CD4-positive, alpha-beta T cell (primary cell): ENCODE measurements around the gene DLST. TPM values are rescaled to one million over a fixed set of nuclear protein-coding genes. Genes with fewer than 3 reads are reported as not detected.

Source experiments
- ATAC-seq: fragments of 200-7000 bp; cut with Tn5 transposase; one replicate; pipeline ENCODE4 v1.10.0; 2022; ENCODE audit warnings: mild to moderate bottlenecking; ENCODE audit not compliant: poor library complexity
- CTCF ChIA-PET: fragments of 350-600 bp; sonication (Branson Sonifier 250); formaldehyde crosslinking; loops from one replicate; lab custom pipeline; 2021; ENCODE audit warnings: antibody characterized with exemption, inconsistent platforms; lab: Charles Lee
- POLR2A ChIA-PET: fragments of 350-600 bp; sonication (Branson Sonifier 250); formaldehyde crosslinking; loops from one replicate; lab custom pipeline; 2021; ENCODE audit warnings: antibody characterized with exemption, inconsistent platforms; lab: Charles Lee
- DNase-seq, 14 experiments: peaks; one replicate each; pipeline ENCODE4 v3.0.0-alpha.2; 2013 to 2020; ENCODE audit warnings: mixed read lengths in 2 of 14
- H3K27ac ChIP-seq, 2 donors: one replicate each; pipeline versions ENCODE4 v1.5.1 to v1.7.0; 2013; ENCODE audit warnings: low read length in 2 of 2, low read depth in 1 of 2, mild to moderate bottlenecking in 1 of 2
- H3K27me3 ChIP-seq, 2 experiments: 1 replicate in 1 of 2; 2 replicates in 1 of 2; pipeline versions ENCODE4 v1.6.1 to v1.7.0; 2013; ENCODE audit warnings: low read length in 2 of 2, control low read depth in 1 of 2, mild to moderate bottlenecking in 1 of 2, moderate library complexity in 1 of 2; ENCODE audit not compliant: insufficient read depth in 2 of 2, control insufficient read depth in 1 of 2
- H3K36me3 ChIP-seq: one replicate; pipeline ENCODE4 v1.6.1; 2013; ENCODE audit warnings: low read length, control low read depth; ENCODE audit not compliant: insufficient read depth
- H3K4me1 ChIP-seq: one replicate; pipeline ENCODE4 v1.6.1; 2013; ENCODE audit warnings: low read length, control low read depth; ENCODE audit not compliant: insufficient read depth
- H3K4me3 ChIP-seq: one replicate; pipeline ENCODE4 v1.5.1; 2013; ENCODE audit warnings: mild to moderate bottlenecking, low read length, moderate library complexity
- H3K9me3 ChIP-seq, 2 experiments: 1 replicate in 1 of 2; 2 replicates in 1 of 2; pipeline versions ENCODE4 v1.6.1 to v1.7.0; 2013; ENCODE audit warnings: low read length in 2 of 2, mild to moderate bottlenecking in 2 of 2, control low read depth in 1 of 2, moderate library complexity in 1 of 2; ENCODE audit not compliant: control insufficient read depth in 1 of 2, insufficient read depth in 1 of 2
- H3K27ac Mint-ChIP-seq: one replicate; pipeline ENCODE4 v1.8.0; 2020; ENCODE audit warnings: mixed read lengths
- H3K27me3 Mint-ChIP-seq: one replicate; pipeline ENCODE4 v1.8.0; 2021; ENCODE audit warnings: mixed read lengths
- H3K36me3 Mint-ChIP-seq: one replicate; pipeline ENCODE4 v1.8.0; 2021; ENCODE audit warnings: low read depth, mixed read lengths
- H3K4me1 Mint-ChIP-seq: one replicate; pipeline ENCODE4 v1.8.0; 2021; ENCODE audit warnings: low read depth, mixed read lengths
- H3K4me3 Mint-ChIP-seq: one replicate; pipeline ENCODE4 v1.8.0; 2020; ENCODE audit warnings: mild to moderate bottlenecking, mixed read lengths
- H3K9me3 Mint-ChIP-seq: one replicate; pipeline ENCODE4 v1.8.0; 2020; ENCODE audit warnings: mixed read lengths
- intact Hi-C, 2 experiments: fragments of 100-400 bp; cut with DNase I in 1 of 2; cut with micrococcal nuclease in 1 of 2; formaldehyde crosslinking; loops; one replicate each; pipeline versions ENCODE4 v1.15.1 to v1.9.0; 2023 to 2025; cut with DNase I, micrococcal nuclease
- total RNA-seq, 174 experiments: library from RNA in 2 of 174; stranded (reverse) in 2 of 174; gene quantifications; one replicate each; pipeline ENCODE4 v1.2.3 and lab custom pipeline; 2021 to 2026
- TF ChIP-seq, protein P1 (sequence below): fragments of 200-600 bp; IDR thresholded peaks from one replicate; pipeline ENCODE4 v1.8.0; 2022; ENCODE audit warnings: antibody characterized with exemption, mild to moderate bottlenecking

DLST gene
- total RNA-seq, 2 experiments from 2014 or later = 162 to 170 TPM

DNA sequence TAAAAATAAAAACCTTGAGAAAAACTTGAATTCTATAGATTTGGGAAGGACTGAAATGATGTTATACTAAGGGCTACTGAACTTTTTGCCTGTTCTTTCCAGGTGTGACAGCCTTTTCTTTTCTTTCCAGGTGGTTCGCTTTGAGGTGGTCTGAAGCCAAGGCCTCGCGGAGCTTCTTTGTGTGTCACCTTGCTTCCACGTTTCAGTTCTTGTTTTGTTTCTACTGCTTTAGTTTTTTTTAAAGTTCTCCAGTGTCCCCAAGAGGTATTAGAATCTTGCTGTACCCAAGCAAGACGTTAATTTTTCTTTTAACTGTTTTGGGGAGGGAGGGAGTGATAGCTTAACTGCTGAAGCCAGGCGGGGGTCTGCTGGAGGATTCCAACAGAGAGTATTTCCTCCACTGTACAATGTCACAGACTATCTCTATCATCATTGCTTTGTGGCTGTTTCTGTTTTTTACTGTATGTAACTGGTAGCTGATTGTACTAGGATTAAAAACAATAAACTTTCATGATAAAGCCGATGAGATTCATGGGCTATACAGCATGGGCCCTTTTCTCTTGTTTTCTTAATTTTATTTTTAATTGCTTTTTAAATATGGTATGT, 46.0 kb upstream of the DLST start:
- peaks cover 19% of the 10 kb centered on the region for H3K36me3 ChIP-seq

DNA sequence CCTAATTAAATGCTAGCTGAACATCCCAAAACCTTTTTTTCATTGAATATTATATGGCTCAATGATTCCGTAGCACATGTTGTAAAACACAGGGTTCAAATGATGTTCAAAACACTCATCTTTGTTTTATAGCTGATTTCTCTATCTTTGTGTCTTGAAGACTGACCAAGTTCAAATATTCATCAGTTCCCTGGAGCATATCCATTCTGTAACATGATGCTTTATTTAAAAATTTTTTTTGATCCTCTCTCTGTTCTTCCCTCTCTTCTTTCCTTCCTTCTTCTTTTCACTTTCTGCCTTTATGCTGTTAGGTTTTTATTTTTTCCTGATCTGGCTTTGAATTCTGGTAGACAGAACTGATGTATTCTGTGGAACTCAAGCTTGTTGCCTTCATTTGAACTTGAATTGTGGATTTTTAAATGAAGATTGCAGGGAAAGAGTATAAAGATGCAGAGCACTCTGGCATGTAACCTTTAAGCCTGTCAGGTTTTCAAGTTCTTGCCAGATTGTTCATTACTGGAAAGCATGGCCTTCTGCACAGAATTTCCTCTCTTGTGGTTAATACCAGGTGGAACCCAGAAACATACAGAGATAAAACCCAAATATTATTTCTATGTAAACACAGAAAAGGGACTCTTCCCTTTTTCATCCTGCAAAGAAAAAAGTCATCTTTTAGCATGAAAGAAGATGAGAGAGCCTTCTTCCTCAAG, 45.3 kb upstream of the DLST start:
- Mint-ChIP-seq H3K27ac (peak overlapping the region; percentile 97), H3K36me3 (peaks cover 41% of the 10 kb centered on the region), H3K4me1 (peaks cover 72% of the 10 kb centered on the region), H3K4me3 (peak overlapping the region; percentile 59), H3K27me3 (no peaks in the 10 kb centered on the region), H3K9me3 (no peaks in the 10 kb centered on the region)
- ATAC-seq (no peak), DNase-seq (peak in 1 of 14 experiments; percentile 39)
- POLR2A ChIA-PET = interaction anchor here (0.6 to 3.0 kb wide), 10 partner anchors 17 to 242 kb away, joined by 3 to 26 read pairs (median 4); partner anchors contain the start of genes DLST and YLPM1
- Histone ChIP-seq H3K36me3 (peaks cover 13% of the 10 kb centered on the region), H3K27ac (peak overlapping the region; percentile 44 to 88), H3K27me3 (no peaks in the 10 kb centered on the region), H3K9me3 (no peaks in the 10 kb centered on the region), H3K4me3 (no peak overlapping the region), H3K4me1 (peaks cover 28% of the 10 kb centered on the region)
- CTCF ChIA-PET = interaction anchor here (1.4 to 2.9 kb wide), 2 partner anchors 24 to 227 kb away, joined by 6 to 8 read pairs; no protein-coding TSS in a partner anchor
- TF ChIP-seq, protein P1, sequence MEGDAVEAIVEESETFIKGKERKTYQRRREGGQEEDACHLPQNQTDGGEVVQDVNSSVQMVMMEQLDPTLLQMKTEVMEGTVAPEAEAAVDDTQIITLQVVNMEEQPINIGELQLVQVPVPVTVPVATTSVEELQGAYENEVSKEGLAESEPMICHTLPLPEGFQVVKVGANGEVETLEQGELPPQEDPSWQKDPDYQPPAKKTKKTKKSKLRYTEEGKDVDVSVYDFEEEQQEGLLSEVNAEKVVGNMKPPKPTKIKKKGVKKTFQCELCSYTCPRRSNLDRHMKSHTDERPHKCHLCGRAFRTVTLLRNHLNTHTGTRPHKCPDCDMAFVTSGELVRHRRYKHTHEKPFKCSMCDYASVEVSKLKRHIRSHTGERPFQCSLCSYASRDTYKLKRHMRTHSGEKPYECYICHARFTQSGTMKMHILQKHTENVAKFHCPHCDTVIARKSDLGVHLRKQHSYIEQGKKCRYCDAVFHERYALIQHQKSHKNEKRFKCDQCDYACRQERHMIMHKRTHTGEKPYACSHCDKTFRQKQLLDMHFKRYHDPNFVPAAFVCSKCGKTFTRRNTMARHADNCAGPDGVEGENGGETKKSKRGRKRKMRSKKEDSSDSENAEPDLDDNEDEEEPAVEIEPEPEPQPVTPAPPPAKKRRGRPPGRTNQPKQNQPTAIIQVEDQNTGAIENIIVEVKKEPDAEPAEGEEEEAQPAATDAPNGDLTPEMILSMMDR = no peak
- intact Hi-C loops = loop anchor here in 1 of 2 experiments (10.0 kb wide), 1 partner anchor 72 kb away; the partner anchor contains the start of gene YLPM1

More for the DNA sequence above, 46.0 kb upstream of the DLST start:
- Mint-ChIP-seq H3K9me3 (no peaks in the 10 kb centered on the region), H3K27me3 (no peaks in the 10 kb centered on the region), H3K27ac (peak overlapping the region; percentile 97), H3K36me3 (peaks cover 42% of the 10 kb centered on the region), H3K4me1 (peaks cover 66% of the 10 kb centered on the region), H3K4me3 (peak overlapping the region; percentile 78)
- ATAC-seq (peak; percentile 25), DNase-seq (peak in 3 of 14 experiments; percentile 18 to 33 (median 27))
- H3K27ac ChIP-seq = peak overlapping the region; percentile 44 to 88
- H3K4me3 ChIP-seq = no peak overlapping the region
- ChIA-PET POLR2A (interaction anchor here (0.6 to 1.6 kb wide), 10 partner anchors 17 to 242 kb away, joined by 3 to 6 read pairs (median 4); partner anchors contain the start of genes DLST and YLPM1), CTCF (interaction anchor here (1.4 to 2.9 kb wide), 2 partner anchors 25 to 227 kb away, joined by 6 to 8 read pairs; no protein-coding TSS in a partner anchor)
- no peaks in the 10 kb centered on the region for H3K9me3 ChIP-seq
- TF ChIP-seq, protein P1 = no peak
- intact Hi-C loops = loop anchor here in 1 of 2 experiments (10.0 kb wide), 1 partner anchor 71 kb away; the partner anchor contains the start of gene YLPM1
- H3K27me3 ChIP-seq = no peaks in the 10 kb centered on the region
- H3K4me1 ChIP-seq = peaks cover 22% of the 10 kb centered on the region

DNA sequence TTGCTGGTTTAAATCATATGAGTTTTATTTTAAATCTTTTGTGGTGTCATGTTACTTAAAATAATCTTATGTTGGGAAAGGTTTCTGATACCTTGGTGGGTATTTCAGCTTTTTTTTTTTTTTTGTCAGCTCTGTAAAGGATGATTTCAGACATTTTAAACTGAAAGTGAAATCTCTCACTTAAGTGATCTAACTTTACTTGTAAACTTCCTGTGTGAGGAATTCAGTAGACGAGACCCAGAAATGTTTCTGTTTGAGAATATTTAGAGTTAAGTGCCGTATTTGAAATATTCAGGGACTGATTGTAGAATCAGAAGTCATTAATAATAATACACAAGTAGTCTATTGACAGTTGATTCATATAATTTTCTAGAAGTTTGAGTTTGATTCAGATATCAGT, 43.5 kb upstream of the DLST start:
- H3K27ac Mint-ChIP-seq = peak overlapping the region; percentile 97
- H3K9me3 ChIP-seq = no peaks in the 10 kb centered on the region
- H3K36me3 Mint-ChIP-seq = peaks cover 44% of the 10 kb centered on the region
- DNase-seq (peak in 3 of 14 experiments; percentile 57 to 79 (median 59)), ATAC-seq (peak; percentile 76)
- peaks cover 87% of the 10 kb centered on the region for H3K4me1 Mint-ChIP-seq
- H3K4me3 Mint-ChIP-seq = peak overlapping the region; percentile 86
- TF ChIP-seq, protein P1 = no peak
- H3K27ac ChIP-seq = peak overlapping the region; percentile 67 to 88
- no peaks in the 10 kb centered on the region for H3K9me3 Mint-ChIP-seq
- ChIA-PET POLR2A (interaction anchor here (0.7 to 3.0 kb wide), 9 partner anchors 16 to 220 kb away, joined by 3 to 26 read pairs (median 6); partner anchors contain the start of genes DLST and YLPM1), CTCF (interaction anchor here (1.3 to 2.9 kb wide), 3 partner anchors 68 to 229 kb away, joined by 3 to 8 read pairs (median 4); no protein-coding TSS in a partner anchor)
- peaks cover 6% of the 10 kb centered on the region for H3K36me3 ChIP-seq
- intact Hi-C loops = loop anchor here in 1 of 2 experiments (10.0 kb wide), 1 partner anchor 73 kb away; the partner anchor contains the start of gene YLPM1
- no peaks in the 10 kb centered on the region for H3K27me3 ChIP-seq
- peaks cover 30% of the 10 kb centered on the region for H3K4me1 ChIP-seq
- H3K27me3 Mint-ChIP-seq = no peaks in the 10 kb centered on the region
- H3K4me3 ChIP-seq = peak overlapping the region; percentile 8
